ENCODE results near the gene RIT2. TPM values are rescaled to one million over a fixed set of nuclear protein-coding genes. Genes with fewer than 3 reads are reported as not detected.

RIT2 gene
- total RNA-seq, 1 donor from 2014 or later: not detected

- no peaks in the 10 kb centered on the region for H3K36me3 ChIP-seq
- Mint-ChIP-seq H3K4me1 (peaks cover 11% of the 10 kb centered on the region), H3K36me3 (no peaks in the 10 kb centered on the region)
Measured at GRCh38 chr18:43155842-43156241, 40.4 kb upstream of the RIT2 start.

DNA sequence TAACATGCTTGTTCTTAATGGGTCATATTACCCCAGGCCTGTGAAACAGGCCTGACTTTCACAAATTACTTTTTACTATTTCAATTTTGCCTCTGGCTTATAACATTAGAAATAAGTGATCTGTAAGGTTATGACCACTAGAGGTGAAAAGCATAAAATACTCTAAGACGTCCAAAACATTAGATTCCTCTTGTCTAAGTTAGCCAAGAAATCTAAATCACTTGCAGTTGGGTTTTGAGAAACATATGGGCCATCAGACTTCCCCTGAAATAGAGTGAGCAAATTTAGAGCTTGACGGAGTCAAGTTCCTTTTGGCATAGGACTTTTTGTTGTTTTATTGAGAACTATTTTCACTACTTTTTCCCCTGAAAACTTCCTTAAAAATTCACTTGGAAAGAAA is 32.7 kb upstream of the RIT2 start:
- H3K4me3 Mint-ChIP-seq: no peak overlapping the region
- no peaks in the 10 kb centered on the region for H3K27me3 Mint-ChIP-seq (ENCODE audit: insufficient read depth, low read depth)
- H3K36me3 ChIP-seq: no peaks in the 10 kb centered on the region
- no peaks in the 10 kb centered on the region for H3K27me3 ChIP-seq
- no peak for DNase-seq (ENCODE audit: low spot score)
- H3K4me3 ChIP-seq: no peak overlapping the region
- no peak overlapping the region for H3K4me2 ChIP-seq
- H3F3A ChIP-seq (ENCODE audit: low read depth): no peaks in the 10 kb centered on the region
- H3K9me3 ChIP-seq (ENCODE audit: low read depth): no peaks in the 10 kb centered on the region
- no peak overlapping the region for H3K27ac Mint-ChIP-seq
- H3K36me3 Mint-ChIP-seq: no peaks in the 10 kb centered on the region
- no peaks in the 10 kb centered on the region for H4K20me1 ChIP-seq (ENCODE audit: low read depth)
- H3K4me1 ChIP-seq: no peaks in the 10 kb centered on the region
- no peaks in the 10 kb centered on the region for H3K4me1 Mint-ChIP-seq
- H3K9me3 Mint-ChIP-seq: no peaks in the 10 kb centered on the region
- TF ChIP-seq EZH2 (IDR thresholded peaks at IDR 0.05) (no peak), EZH2phosphoT487 (IDR thresholded peaks at IDR 0.05) (no peak), CTCF (IDR thresholded peaks at IDR 0.05) (no peak)
- H3K27ac ChIP-seq: no peak overlapping the region
- H3K9ac ChIP-seq: no peak overlapping the region
- H3K79me2 ChIP-seq (ENCODE audit: low read depth): no peaks in the 10 kb centered on the region
- no peak overlapping the region for H2AFZ ChIP-seq (replicated peaks)

More at GRCh38 chr18:43155842-43156241, 40.4 kb upstream of the RIT2 start:
- Histone ChIP-seq H3K4me3 (no peak overlapping the region), H2AFZ (replicated peaks) (no peak overlapping the region), H3K79me2 (ENCODE audit: low read depth) (no peaks in the 10 kb centered on the region), H3K27ac (no peak overlapping the region), H4K20me1 (ENCODE audit: low read depth) (no peaks in the 10 kb centered on the region), H3K9me3 (ENCODE audit: low read depth) (no peaks in the 10 kb centered on the region), H3K9ac (no peak overlapping the region), H3K27me3 (no peaks in the 10 kb centered on the region), H3K4me2 (no peak overlapping the region), H3F3A (ENCODE audit: low read depth) (no peaks in the 10 kb centered on the region), H3K4me1 (no peaks in the 10 kb centered on the region)
- Mint-ChIP-seq H3K27ac (no peak overlapping the region), H3K27me3 (ENCODE audit: insufficient read depth, low read depth) (no peaks in the 10 kb centered on the region), H3K4me3 (no peak overlapping the region), H3K9me3 (no peaks in the 10 kb centered on the region)
- DNase-seq (ENCODE audit: low spot score): no peak
- no peak for TF ChIP-seq CTCF (IDR thresholded peaks at IDR 0.05)
- TF ChIP-seq EZH2phosphoT487 (IDR thresholded peaks at IDR 0.05): no peak
- TF ChIP-seq EZH2 (IDR thresholded peaks at IDR 0.05): no peak

DNA sequence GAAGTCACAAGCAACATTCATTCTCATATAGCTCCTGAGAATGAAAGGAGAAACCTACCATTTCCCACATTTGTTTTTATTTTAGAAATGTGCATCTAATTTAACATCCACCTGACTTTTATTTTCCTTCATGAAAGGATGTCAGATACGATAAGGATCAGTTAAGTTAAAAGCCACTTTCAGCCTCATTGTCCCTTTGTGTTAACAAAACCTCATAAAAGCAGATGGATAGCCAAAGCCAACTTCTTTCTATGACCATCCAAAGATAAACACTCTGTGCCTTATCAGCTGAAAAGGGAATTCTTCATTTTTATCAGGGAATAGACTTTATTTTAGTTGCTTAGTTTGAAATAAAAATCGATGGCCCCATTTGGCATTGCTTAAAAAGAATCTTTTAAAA is 25.7 kb upstream of the RIT2 start:
- H3K36me3 ChIP-seq: no peaks in the 10 kb centered on the region
- Mint-ChIP-seq H3K4me3 (no peak overlapping the region), H3K4me1 (no peaks in the 10 kb centered on the region), H3K27ac (no peak overlapping the region), H3K9me3 (peaks cover 12% of the 10 kb centered on the region), H3K27me3 (ENCODE audit: insufficient read depth, low read depth) (no peaks in the 10 kb centered on the region), H3K36me3 (no peaks in the 10 kb centered on the region)
- H3K79me2 ChIP-seq (ENCODE audit: low read depth): no peaks in the 10 kb centered on the region
- no peaks in the 10 kb centered on the region for H3K9me3 ChIP-seq (ENCODE audit: low read depth)
- H3K27me3 ChIP-seq: no peaks in the 10 kb centered on the region
- H3K9ac ChIP-seq: no peak overlapping the region
- H3K4me3 ChIP-seq: no peak overlapping the region
- no peaks in the 10 kb centered on the region for H4K20me1 ChIP-seq (ENCODE audit: low read depth)
- DNase-seq (ENCODE audit: low spot score): no peak
- no peak overlapping the region for H3K4me2 ChIP-seq
- H3F3A ChIP-seq (ENCODE audit: low read depth): no peaks in the 10 kb centered on the region
- H2AFZ ChIP-seq (replicated peaks): no peak overlapping the region
- H3K4me1 ChIP-seq: no peaks in the 10 kb centered on the region
- no peak overlapping the region for H3K27ac ChIP-seq
- TF ChIP-seq EZH2 (IDR thresholded peaks at IDR 0.05): no peak
- no peak for TF ChIP-seq EZH2phosphoT487 (IDR thresholded peaks at IDR 0.05)
- TF ChIP-seq CTCF (IDR thresholded peaks at IDR 0.05): no peak
